Activated CD8-positive, alpha-beta memory T cell treated with anti-CD3 and anti-CD28 coated beads, Interleukin-2, amount 50 U/mL, for 1 hour (primary cell): ENCODE data around the gene AP2A1.
A peak's percentile ranks its signal among the peaks of the same experiment; 100 is the strongest.

ENCODE experiments used
- DNase-seq: peaks from one replicate; pipeline ENCODE4 v3.0.0-alpha.2; 2020; ENCODE audit errors: extremely low read depth

Gene AP2A1

DNA sequence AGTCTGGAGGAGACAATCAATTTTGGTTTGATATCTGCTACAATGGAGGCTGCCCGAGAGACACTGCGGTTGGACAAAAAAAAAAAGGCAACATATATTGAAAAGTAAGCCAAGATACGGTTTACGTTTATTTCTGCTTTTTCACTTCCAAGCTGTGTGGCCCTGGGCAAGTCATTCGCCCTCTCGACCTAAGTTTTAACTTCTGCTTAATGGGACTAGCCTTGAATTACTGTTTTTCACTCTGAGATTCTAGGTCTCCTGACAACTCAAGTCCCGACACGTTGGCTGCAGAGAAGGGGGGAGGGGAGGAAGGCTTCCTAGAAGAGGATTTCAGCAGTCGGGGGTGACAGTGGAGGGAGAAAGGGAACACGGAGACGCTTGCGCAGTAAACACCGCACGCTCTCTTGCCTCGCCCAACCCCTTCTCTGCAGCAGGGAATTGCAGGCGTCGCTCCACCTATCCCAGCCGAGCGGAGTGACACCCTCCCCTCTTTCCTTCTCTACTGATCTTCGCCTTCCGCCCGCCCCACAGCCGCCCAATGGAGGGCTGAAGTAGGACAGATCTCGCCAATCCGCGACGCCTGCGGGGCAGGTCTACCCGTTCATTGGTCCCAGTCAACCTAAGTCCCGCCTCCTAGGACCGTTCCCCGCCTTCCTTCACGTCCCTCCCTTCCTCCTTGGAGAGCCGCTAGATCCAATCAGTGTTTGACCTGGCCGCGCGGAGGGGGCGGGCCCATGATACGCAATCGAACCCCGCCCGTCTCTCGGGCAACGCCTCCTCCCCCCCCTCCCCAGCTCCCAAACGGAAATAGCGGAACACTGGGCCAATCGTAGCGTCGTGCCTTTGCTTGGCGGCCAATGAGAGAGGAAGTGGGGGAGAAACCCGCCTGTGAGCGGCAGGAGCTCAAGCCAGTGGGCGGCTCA is 533 bp upstream of the AP2A1 start:
- peak; percentile 98 for DNase-seq

DNA sequence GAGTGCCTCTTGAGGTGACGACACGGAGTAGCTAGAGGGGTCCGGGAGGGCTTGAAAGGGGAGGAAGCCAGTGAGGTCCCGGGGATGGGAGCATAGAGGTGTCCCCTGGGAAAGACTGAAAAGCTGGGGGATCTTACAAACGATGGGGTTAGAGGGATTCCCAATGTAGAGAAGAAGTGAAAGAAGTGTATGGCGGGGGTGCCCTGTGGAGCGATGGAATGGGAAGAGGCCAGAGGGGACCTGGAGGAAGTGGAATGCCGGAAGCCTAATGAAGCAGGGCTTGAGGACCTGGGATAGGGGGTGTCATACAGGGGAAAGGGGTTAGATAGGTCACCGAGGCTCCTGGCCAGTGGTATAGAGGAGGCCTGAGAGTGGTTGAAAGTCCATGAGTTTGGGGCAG is 580 bp downstream of the AP2A1 start:
- DNase-seq: no peak

DNA sequence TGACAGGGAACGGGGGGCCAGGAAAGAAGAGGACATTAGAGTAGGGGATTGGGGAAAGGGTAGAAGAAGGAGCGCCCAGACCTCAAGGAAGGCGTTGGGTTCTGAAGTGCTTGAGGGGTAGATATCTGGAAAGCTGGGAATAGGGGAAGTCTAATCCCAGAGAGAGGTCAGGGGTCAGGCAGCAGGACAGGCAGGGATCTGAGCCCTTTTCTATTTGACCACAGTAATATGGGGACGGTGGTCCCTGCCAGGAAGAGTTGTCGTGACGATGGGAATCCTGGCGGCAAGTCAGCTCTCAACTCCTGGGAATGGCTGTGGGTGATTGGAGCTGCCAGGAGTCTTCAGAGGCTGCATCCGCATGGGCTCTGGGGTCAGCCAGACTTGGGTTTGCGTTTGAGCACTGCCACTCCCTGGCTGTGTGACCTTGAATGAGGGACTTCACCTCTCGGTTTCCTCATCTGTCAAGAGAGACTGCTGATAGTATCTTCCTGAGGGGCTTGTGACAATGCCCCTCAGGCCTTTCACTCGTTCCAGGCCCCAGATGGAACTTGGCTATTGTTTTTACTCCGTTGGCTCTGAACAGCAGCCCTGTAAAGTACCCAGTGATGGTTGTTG is 1.3 kb downstream of the AP2A1 start:
- DNase-seq: no peak

DNA sequence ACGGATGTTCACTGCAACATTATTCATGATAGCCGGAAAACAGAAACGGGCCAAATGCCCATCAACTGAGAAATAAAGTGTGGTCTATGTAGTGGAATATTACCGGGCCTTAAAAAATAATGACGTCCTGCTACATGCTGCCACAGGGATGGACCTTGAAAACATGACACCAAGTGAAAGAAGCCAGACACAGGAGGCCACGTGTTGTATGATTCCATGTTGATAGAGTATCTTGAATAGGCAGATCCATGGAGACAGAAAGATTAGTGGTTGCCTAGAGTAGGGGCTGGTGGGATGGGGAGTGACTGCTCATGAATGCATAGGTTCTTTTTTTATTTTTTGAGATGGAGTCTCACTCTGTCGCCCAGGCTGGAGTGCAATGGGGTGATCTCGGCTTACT is 3.7 kb downstream of the AP2A1 start:
- no peak for DNase-seq

DNA sequence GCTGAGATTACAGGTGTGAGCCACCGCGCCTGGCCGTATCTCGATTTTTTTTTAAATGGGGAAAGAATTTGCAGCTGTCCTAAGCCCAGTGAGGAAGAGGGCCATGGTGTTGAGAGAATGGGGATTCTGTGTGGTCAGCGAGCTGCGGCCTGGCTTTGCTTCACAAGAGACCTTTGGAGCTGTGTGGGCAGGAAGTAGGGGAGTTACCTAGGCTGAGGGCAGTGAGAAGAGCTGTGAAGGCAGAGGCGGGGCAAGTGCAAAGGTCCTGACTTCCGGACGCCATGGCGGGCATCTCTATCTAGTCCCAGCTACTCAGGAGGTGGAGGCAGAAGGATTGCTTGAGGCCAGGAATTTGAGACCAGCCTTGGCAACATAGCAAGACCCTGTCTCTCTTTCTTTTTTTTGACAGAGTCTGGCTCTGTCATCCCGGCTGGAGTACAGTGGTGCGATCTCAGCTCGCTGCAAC is 4.9 kb downstream of the AP2A1 start:
- no peak for DNase-seq

DNA sequence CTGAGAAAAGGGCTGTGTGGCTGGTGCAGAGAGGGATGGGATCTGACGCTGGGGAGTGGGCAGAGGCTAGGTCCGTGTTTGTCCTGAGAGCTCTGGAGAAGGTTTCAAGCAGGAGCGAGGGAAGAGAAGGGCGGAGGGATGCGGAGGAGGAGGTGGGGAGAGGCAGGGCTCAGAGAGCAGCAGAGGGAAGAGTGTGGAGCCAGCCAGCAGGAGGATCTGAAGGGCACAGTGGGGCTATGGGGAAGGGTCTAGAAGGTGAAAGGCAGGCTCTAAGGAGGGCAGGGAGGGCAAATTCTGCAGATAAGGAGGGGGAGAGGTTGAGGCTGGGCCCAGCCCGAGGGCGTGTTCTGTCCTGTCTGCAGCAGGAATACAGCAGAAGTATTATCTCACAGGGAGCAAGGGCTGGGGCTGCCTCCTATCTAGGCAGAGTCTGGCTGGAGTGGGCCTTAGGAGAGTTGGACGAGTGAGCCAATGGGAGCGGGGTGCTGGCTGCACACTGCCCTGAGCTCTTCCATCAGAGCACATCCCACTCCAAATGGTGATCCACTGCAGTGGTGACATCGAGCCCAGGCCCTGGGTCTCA is 6.1 kb downstream of the AP2A1 start:
- DNase-seq: no peak

DNA sequence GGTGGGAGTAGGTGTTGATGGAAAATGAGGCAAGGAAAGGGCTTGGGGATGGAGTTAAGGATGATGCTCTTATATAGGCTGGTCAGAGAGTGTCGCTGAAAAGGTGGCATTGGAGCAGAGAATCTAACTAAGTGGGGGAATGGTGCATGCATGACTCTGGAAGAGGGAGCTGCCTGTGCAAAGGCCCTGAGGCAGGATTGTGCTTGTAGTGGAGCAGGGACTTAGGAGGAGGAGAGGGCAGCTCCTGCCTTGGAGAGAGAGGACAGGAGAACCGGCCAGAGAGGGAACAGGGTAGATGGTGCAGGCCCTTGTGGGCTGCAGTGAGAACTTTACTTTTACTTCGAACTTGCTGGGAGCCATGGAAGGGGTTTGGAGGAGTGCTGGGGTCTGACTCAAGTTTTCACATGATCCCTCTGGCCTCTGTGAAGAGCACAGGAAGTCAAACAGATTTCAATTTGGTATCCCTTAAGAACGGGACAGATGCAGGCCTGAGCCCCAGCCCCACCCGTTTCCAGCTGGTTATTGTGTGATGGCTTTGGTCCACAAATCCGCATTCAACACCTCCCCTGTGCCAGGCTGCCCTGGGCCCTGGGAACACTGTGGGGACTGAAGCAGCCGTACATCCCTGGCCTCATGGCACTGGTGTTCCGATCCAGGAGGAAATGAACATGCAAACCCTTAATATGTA is 7.0 kb downstream of the AP2A1 start:
- DNase-seq: no peak

DNA sequence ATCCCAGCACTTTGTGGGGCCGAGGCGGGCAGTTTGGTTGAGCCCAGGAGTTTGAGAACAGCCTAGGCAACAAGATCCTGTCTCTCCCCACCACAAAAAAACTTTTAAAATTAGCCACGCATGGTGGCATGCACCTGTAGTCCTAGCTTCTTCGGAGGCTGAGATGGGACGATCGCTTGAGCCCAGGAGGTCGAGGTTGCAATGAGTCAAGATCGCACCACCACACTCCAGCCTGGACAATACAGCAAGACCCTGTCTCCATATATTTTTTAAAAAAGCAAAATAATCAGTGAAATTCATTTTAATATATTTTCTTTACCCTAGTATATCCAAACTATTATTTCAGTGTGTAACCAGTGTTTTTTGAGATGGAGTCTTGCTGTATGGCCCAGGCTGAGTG is 8.2 kb downstream of the AP2A1 start:
- no peak for DNase-seq

DNA sequence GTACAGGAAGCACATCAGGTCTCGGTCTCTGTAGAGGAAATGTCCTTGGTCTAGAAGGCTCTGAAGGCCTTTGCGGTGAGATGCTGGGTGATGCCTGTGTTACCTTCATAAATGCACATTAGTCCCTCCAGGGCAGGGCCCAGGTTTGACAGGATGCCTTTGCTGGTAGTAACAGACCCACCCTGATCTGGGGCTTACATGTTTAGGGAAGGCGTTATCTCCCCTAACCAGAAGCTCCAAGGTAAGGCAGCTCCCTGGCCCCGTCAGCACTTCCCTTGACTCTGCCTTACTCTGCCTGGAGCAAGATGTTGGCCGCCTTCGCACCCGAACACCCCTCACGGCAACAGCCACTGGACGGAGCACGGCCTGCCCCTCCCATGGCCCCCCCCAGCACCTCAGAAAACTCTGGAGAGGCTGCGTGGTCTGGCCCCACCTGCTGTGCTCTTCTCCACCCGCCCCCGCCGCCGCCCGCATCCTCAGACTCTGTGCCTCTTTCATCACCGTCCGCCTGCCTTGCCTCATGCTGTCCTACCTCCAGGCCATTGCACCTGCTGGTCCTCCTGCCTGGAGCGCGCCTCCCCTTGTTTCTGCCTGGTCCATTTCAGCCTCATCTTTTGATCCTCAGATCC is 9.1 kb downstream of the AP2A1 start:
- DNase-seq: no peak

DNA sequence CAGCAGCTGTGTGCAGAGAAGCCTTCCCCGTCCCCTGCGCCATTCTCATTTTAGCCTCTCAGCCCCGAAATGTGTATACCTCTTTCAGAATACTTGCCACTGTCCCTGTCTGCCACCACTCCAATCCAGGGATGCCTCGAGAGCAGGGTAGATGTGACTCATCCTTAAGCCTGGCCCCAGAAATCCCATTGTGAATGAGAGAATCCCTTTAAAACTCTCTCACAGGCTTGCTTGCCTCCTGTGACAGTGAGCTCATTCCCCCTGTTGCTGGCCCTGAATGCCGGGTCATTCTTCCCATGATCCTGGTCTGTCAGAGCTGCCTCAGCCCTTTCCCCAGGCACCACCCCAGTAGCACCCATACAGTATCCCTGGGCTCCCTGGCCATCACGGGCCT is 9.6 kb downstream of the AP2A1 start:
- no peak for DNase-seq

DNA sequence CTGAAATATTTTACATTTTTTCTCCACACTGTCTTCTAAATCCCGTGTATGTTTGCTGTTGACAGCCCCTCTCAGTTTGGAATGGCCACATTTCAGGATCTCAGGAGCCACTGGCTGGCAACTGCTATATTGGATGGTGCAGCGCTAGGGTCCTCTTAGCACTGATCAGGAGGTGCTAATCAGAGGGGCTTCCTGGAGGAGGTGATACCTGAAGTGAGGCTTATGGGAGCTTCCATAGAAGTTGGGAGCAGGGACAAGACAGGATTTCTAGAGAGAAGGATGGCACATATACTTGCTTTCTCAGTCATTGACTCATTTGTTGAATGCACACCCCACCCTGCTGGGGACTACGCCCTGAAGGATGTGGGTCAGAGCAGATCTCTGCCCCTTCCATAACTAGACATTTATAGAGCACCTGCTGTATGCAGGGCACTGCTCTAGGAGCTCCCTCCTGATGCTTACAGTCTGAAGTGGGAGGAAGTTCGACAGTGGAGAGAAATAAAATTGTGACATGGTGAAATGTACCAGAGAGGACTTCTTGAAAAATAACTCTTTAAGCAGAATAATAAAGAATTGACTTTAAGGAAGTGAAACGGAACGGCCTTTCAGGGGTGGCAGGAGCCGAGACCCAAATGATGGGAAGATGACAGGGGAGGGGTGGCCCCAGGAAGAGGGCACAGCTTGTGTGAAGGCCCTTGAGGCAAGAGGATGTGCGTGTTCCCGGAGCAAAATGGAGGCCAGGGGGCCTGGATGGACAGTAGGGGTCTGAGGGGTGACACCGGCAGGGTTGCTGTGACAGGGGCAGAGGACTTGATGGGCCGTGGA is 13.1 kb downstream of the AP2A1 start:
- DNase-seq: no peak

DNA sequence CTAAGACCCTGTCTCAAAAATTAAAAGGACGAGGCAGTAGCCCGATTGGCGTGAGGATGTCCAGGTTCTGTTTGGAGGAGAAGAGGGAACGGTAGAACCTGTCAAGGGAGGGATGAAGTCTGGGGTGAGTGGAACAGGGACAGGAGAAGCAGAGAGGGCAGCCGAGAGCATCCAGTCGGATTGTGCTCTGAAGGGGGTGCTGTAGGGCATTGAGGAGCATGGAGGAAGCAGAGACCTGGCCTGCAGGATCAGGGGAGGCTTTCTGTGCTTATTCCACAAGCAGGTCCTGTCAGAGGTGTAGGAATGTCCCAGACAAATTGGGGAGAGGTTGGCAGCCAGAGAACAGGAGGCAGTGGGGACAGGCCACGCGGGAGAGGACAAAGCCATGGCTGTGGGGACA is 14.1 kb downstream of the AP2A1 start:
- DNase-seq: no peak

DNA sequence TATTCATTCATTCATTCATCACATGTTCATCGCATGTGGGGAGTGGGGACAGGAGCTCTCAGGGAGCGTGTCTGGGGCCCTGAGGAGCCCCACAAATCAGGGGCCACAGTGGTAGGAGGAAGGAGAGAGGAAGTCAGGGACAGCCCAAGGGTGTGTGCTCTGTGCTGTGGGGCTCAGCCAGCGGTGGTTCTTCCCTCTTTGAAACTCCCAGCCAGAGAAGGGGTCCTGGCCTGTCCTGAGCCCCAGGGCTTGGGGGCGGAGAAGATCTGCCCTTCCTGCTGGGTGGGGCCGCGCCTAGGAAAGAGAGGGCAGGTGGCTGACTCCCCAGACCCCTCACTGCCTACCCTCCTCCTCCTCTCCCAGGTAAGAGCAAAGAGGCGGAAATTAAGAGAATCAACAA is 14.6 kb downstream of the AP2A1 start:
- DNase-seq: no peak

DNA sequence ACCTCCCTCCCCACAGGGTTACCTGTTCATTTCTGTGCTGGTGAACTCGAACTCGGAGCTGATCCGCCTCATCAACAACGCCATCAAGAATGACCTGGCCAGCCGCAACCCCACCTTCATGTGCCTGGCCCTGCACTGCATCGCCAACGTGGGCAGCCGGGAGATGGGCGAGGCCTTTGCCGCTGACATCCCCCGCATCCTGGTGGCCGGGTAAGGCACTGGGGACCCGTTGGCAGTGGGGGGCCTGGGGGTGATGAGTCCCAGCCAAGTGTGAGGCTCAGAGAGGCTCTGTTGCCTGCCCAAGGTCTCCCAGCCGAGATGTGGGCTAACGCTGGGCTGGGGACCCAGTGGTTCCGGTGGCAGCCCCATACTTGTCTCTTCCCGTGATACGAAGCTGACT is 15.7 kb downstream of the AP2A1 start:
- DNase-seq: no peak

DNA sequence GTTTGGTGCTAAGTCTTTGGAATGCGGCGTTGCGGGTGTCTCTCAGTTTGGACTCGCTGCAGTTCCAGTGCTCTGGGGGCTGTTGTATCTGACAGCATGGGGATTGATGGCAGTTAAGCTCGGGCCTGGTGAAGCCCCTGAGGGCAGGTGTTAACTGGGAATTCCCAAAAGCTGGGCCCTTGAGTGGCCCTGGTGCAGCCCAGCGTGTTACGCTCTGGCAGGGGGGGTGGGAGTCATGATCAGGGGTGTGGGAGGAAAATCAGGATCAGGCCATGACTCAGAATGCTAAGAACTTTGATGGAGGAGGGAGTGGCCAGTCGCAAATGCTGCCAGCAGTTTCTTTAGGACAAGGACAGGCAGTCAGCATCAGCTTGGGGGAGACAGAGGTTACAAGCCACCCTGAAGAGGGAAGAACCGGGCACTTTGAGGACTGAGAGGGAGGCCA is 19.6 kb downstream of the AP2A1 start:
- DNase-seq: no peak

DNA sequence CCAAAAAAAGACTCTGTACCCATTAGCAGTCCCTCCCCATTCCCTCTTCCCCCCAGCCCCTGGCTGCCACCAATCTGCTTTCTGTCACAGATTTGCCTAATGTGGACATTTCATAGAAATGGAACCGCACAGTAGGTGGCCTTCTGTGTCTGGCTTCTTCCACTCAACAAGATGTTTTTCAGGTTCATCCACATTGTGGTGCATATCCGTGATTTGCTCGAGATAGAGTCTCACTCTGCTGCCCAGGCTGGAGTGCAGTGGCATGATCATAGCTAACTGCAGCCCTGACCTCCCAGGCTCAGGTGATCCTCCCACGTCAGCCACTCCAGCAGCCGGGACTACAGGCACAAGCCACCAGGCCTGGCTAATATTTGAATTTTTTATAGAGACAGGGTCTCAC is 20.9 kb downstream of the AP2A1 start:
- no peak for DNase-seq

DNA sequence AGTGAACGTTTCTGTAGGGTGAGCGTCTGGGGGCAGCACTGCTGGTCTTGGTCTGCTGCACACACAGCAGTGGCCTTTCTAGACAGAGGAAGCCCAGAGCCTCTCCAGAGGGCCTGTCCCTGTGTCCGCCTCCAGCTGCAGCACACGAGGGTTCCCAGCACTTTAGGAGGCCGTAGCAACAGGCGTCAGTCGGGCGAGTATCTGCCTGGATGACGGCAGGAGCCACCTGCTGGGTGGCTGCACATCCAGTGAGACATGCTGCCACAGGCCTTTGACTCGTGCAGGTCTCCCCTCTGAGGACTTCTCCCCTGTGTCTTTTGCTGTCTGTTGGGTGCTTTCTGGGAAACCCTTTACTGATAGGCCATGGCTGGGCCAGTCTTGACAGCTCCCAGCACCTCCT is 22.1 kb downstream of the AP2A1 start:
- no peak for DNase-seq

DNA sequence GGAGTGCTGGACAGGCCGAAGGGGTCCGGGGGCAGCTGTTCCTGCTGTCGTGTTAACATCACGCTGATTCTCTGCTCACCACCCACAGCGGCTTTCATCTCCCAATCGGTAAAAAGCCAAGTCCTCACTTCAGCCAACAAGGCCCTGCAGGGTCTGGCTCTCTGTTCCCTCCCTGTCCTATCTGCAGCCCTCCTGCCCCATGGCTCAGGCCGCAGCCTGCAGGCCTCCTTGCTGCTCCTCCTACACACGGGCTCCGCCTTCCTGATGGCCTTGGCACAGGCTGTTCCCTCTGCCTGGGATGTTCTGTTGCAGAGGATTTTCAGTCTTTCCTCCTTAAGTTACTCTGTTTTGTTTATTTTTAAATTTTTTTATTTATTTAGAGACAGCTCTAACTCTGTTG is 24.1 kb downstream of the AP2A1 start:
- no peak for DNase-seq

DNA sequence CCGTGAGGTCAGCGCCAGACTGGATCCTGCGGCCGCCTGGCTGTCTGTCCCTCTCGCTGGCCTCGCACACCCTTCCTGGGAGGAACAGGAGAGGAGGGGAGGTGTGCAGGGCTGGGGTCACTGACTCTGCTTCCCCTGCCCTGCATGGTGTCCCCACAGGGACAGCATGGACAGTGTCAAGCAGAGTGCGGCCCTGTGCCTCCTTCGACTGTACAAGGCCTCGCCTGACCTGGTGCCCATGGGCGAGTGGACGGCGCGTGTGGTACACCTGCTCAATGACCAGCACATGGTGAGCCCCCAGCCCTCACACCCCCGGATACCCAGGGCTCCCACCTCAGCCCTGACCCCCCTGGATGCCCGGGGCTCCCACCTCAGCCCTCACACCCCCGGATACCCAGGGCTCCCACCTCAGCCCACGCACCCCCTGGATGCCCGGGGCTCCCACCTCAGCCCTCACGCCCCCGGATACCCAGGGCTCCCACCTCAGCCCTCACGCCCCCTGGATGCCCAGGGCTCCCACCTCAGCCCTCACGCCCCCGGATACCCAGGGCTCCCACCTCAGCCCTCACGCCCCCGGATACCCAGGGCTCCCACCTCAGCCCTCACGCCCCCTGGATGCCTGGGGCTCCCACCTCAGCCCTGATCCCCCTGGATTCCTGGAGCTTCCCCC is 25.1 kb downstream of the AP2A1 start:
- no peak for DNase-seq

DNA sequence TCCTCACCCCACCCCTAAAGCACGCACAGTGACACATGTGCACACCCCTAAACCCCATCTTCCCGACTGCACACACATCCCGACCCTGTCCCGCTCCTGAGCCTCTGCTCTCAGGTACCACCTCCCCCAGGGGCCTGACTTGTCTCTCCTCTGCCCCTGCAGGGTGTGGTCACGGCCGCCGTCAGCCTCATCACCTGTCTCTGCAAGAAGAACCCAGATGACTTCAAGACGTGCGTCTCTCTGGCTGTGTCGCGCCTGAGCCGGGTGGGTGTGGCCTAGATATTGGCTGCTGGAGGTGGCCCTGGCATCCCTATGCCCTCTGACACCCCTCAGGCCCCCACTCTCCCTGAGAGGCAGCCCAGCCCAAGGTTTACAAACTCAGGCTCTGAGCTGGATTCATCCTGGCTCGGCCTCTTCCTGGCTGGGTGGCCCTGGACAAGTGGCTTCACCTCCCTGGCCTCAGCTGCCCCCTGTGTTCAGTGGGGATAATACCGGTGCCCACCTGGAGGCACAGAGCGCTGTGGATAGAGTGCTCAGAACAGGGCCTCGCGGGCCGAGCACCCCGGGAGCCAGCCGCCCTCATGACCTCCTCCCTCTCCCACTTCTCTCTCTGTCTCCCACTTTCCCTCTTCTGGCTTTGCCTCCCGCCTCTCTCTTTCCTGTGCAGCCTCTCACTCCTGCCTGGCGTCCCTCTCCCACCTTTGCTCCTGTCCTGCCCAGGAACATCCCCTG is 26.2 kb downstream of the AP2A1 start:
- DNase-seq: no peak
